Activated naive CD8-positive, alpha-beta T cell treated with anti-CD3 and anti-CD28 coated beads, Interleukin-2, amount 50 U/mL, for 16 hours (primary cell): ENCODE data around the gene MPC1.
"Not testable (repeated sequence)": the region's sequence is repeated elsewhere in the genome, so short reads cannot be mapped to it uniquely, and the experiment has no call there.

Experiments
- DNase-seq: peaks from one replicate; pipeline ENCODE4 v3.0.0-alpha.2; 2020; ENCODE audit warnings: low read depth, low spot score

MPC1 gene

DNA sequence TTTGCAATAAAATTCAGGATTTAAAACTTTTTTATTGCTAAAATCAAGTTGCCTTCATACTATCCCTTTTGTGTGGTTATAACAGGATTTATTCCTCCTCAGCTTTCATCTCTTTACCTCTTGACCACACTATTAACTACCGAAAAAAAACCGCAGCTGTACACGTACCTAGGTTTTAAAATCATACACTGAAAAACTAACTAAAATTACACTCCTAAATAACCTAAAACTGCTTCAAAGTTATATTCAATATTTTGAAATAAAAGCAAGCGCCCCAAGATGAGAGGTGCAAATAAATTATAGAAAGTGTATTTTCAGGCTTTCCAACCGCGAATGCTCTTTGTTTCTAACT, 1.4 kb downstream of the MPC1 start:
- no peak for DNase-seq

DNA sequence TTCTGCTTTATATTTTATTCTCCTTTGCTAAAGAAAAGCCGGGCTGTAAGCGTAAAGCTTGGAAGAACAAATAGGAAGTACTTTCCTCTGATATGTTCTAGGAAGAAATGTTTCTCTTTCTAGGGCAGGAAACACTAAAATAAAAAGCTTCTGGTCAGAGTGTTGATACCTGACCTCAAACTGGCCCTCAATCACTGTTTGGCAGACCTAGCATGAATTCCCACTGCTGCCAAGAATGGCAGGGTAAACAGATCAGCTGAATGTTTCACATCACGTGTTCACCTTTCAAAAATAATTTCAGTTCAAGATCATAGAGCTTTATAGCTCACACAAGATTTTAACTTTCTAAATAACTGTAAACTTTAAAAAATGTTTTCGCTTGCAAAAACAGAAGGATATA, 2.9 kb downstream of the MPC1 start:
- no peak for DNase-seq

DNA sequence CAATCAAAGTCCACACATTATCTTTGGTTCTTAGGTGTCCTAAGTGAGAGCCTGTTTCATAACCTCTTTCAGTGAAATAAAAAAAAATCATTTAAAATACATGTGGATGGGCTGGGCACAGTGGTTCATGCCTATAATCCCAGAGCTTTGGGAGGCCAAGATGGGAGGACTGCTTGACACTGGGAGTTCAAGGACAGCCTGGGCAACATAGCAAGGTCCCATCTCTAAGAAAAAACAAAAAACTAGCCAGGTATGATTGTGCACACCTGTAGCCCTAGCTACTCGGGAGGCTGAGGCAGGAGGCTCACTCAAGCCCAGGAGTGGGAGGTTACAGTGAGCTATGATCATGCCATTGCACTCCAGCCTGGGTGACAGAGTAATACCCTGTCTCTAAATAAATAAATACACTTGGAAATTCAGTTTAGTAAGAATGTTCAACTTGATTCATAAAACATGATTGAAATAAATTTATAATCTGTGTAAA, 3.6 kb downstream of the MPC1 start:
- DNase-seq, result no peak

DNA sequence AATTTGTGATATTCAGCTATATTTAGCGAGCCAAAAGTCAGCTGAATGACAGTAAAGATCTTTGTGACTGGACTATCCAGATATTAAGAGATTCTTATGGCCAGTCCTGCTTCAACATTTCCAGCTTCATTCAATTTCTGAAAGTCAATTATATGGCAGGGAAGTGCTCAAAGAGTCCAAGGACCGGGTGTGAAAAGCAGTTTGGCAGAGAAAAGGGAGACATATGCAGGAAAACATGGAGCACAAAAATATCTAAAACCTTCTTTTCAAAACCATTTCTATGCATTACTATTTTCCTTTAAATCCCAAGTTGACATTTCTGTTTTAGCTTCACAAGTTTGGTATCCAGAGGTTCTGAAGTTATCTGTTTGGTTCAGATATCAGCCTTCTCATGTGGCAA, 5.0 kb downstream of the MPC1 start:
- no peak for DNase-seq

- no peak for DNase-seq
Observed at GRCh38 chr6:166375013-166375412, 7.7 kb downstream of the MPC1 start.

- no peak for DNase-seq
Observed at GRCh38 chr6:166370489-166370888, 12.3 kb downstream of the MPC1 start.

DNA sequence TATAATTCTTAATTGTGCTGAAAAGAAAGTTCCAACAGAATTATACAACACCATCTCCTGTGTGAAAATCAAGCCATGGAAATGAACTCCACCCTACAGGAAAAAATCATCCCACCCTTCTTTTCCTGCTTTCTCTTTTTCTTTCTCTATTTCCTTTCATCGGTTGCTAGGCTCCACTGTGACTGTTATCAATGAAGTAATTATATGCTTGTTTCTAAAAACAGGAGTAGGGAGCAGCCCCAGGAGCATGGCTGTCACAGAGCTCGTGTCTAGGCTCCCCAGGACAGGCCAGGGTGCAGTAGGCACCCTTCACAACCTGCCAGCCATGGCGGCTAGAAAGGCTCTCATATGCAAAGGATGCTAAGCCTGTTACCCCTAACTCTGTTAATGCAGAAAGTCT, 13.0 kb downstream of the MPC1 start:
- no peak for DNase-seq

DNA sequence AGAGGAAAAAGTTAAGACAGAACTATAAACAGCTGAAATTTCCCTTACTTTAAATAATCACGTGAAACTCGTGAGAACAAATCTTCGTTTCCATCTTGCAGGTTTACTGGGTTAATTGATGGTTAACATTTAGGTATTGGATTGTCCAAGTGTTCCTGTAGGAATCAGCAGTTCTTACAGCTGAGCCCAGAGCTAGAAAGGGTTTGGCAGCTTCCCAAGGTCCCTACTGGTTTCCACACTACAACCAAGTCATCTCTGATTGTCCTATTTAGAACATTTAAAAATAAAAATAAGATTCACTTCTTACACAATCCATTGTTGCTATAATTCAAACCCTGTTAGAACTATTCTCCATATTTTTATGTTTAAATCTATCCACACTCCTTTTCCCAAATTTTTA, 15.8 kb downstream of the MPC1 start:
- DNase-seq, result no peak

- no peak for DNase-seq
Observed at GRCh38 chr6:166365806-166366205, 16.9 kb downstream of the MPC1 start.

DNA sequence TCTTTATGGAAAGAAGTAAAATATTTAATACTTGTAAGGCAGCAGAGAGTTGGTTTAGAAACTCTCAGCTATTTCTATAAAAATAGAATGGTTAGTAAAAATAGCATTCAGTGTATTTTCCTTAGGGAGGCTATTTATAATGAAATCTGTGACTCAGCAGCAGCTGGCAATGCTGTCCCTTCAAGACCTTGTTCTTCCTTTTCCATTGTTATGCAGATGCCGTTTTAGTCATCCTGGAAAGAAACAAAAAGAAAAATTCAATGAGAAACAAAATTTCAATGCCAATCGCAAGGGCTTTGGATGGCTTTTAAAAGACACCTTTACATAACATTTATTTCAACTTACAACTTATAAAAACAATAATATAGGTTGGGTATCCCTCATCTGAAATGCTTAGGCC, 17.5 kb downstream of the MPC1 start:
- no peak for DNase-seq

DNA sequence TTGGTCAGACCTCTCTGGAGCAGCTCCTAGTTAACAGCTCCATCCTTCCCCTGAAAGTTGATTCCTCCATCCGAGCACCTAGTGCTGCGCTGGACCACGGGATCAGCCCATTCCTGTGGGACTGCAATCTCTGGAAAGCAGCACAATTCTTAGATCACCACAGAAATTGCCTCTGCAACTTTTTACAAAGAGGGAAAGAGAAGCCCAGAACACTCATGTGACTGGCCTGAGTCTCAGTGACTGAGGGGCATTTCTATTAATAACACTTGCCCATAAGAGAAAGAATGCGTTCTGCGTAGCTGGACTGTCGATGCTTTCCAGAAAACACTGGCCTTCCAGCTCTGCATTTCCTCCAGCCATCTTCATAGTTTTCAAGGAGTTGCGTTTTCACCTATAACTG, 18.3 kb downstream of the MPC1 start:
- DNase-seq, result no peak

GRCh38 chr6:166362427-166362826, 20.3 kb downstream of the MPC1 start:
- not testable (repeated sequence) for DNase-seq

DNA sequence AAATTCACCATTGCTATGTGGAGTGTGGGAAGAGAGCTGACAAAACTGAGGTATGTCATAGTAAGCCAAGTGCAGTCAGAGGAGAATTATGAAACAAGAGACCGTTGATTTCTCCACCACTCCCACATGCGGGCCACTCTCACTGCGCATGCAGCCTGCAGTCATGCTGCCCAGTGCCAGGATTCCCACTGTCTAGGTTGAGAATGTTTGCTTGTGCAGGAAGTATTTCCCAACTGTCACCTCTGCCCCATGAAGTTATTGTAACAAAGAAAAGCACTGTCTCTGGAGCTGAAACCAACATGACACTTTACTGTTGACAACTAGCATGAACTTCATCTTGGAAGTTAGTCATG, 21.7 kb downstream of the MPC1 start:
- no peak for DNase-seq

DNA sequence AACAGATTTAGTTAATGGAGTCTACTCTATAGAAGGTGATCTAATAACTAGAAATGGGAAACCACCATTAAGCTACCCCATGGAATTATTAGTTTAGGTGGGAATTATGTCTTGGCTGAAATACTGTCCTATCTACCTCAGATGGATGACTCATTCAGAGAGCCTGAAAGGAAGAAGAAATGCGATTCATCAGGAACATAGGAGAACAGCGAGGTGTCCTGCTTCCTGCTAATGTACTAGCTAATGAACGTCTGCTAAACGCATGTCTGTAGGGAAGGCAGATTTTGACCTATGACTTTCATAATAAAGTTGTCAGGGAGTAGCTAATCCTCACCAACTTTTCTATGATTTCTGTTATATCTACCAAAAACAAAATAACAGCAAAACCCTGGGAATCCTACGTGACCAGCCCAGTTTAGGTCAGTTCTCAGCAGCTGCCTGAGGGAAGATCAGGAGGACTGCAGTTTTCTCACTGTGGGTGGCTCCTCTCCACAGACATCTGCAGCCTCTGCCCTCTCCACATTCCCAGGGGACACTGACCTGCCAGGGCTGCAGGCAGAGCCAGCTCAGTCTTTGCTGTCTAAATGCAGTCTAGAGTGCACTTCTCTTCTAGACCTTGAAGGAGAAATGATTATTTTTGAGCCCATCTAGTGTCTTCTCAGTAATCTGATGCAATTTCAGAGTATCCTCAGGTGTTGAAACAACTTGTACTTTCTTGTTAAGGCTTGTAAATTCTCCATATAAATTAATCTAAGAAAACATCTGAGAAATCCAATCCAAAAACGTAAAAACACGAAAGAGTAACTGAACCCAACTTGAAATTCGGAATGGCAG, 22.3 kb downstream of the MPC1 start:
- no peak for DNase-seq

- no peak for DNase-seq
Observed at GRCh38 chr6:166355552-166355951, 27.2 kb downstream of the MPC1 start.

DNA sequence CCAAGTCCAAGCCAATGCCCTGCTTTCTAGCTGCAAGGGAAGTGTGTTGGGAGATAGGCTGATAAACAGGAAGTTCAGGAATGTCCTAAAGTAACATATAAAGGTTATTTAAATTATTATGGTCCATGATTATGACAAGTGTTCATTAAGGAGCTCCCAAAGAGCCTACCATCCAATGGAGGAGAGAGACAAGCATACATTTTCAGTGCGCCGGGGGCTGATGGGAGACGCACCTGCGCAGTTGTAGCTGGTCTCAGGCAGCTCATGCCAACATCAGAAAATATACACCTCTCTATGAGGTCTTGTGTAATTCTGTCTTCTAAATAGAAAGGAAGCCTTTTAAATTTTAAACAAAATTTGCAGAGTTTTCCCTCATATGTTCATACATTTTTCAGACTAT, 27.8 kb downstream of the MPC1 start:
- DNase-seq, result no peak

DNA sequence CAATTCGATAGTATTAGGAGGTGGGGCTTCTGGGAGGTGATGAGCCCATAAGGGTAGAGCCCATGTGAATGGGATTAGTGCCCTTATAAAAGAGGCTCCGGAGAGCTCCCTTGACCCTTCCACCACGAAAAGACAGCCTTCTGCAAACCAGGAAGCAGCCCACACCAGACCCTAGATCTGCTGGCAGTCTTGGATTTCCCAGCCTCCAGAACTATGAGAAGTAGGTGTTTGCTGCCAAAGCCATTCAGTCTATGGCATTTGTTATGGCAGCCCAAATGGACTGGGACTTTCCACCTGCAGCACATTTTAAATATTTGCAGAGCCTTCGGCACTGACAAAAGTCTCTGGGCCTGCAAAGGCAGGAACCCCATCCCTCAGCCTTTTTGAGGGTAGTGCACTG, 28.6 kb downstream of the MPC1 start:
- no peak for DNase-seq

DNA sequence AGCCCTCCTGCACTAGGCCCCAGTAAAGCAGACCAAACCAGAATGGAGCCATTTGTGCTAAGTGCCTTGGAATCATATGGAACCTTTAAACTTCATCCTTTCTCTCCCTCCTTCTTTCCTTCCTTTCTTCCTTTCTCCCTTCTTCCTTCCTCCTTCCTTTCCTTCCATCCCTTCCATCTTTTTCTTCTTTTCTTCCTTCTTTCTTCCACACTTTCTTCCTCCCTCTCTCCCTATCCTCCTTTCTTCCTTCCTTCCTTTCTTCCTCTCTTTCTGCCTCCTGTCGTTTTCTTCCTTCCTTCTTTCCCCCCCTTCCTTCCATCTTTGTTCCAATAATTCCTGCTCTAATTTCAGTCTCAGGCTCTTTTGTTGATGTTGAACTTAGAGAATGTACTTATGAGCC, 29.2 kb downstream of the MPC1 start:
- DNase-seq, result no peak

DNA sequence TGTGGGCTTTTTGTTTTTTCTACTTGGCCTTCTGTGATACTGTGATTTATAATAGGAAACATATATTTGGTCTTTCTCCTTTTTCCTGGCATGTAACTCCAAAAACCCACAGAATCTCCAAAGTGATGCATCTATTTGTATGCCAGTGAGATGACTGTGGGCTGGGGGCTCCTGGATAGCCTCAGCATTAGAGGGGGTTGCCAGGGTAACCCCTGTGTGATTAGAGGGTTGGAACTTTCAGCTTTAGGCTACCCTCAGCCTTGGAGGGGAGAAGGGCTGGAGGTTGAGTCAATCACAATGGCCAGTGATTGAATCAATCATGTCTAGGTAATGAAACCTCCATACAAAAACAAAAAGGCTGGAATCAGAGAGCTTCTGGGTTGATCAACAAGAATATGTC, 29.8 kb downstream of the MPC1 start:
- no peak for DNase-seq

DNA sequence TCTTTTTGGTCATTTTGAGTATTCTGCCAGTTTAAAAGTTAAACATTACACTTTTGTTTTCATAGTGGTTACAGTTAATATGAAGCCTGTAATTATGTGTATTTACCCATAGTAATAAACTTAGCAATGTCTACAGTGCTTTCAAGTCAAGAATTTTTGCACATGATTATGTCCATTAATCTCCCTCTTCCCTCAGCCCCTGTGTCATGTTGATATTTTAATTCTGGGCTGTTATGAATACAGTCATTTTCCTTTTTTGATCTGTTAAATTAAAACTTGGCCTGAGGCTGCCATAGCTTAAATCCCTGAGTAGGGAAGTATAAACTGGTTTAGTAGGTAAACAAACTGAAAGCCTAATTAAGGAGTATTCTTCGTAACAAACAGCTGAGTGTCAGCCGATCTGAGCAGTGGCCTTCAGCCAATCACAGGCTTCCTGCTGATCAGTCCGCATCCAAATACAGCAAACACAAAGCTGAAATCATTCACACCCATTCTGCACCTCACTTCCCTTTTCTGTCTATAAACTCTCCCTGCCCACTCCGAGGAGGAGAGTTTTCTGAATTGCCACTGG, 30.9 kb downstream of the MPC1 start:
- no peak for DNase-seq

DNA sequence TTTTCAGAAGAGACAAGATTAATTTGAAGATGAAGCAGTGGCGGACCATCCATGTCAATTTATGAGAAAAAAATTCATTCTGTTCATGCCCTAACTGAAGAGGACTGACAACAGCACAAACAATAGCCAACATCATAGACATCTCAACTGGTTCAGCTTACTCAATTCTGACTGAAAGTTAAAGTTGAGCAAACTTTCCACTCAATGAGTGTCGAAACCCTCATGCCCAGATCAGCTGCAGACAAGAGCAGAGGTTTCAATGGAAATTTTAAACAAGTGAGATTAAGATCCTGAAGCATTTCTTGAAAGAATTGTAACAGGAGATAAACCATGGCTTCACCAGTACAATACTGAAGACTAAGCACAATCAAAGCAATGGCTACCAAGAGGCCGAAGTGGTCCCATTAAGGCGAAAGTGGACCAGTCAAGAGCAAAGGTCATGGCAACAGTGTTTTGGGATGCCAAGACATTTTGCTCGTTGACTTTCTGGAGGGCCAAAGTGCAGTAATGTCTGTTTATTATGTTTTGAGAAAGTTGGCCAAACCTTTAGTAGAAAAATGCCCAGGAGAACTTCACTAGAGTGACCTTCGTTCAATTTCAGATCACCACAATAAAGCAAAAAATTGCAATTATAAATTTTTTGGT, 34.3 kb downstream of the MPC1 start:
- no peak for DNase-seq

- no peak for DNase-seq
Observed at GRCh38 chr6:166346965-166347364, 35.8 kb downstream of the MPC1 start.

DNA sequence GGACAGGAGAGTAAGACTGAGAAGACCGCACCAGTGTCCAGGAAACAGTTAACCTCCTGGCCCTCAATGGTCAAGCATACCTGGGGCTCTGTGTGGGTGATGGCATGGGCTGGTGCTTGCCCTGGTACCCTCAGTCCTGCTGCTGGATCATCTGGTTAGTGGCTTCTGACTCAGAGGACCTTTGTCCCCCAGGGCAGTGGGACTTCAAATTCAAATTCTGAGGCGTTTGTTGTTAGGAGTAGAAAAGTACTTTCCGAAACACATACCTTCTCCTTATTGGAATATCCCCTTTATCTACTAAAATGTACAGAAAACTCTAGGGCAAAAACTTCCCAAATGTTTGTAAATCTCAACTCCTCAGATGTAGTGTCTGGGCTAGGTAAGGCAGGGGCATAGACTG, 36.3 kb downstream of the MPC1 start:
- no peak for DNase-seq
